Left lung (tissue), 10 donors: ENCODE measurements around the gene ECSIT. TPM values are rescaled to one million over a fixed set of nuclear protein-coding genes. Genes with fewer than 3 reads are reported as not detected.

Experiments
- ATAC-seq: fragments of 200-7000 bp; cut with Tn5 transposase; one replicate; pipeline ENCODE4 v1.9.1; 2020; ENCODE audit warnings: moderate library complexity
- DNase-seq, 4 donors: peaks; one replicate each; pipeline ENCODE4 v3.0.0-alpha.2; 2013 to 2020
- H3K27ac ChIP-seq, 2 donors: fragments of 200-600 bp; sonication (generic) in 1 of 2; one replicate each; pipeline versions ENCODE4 v1.5.0 to v1.8.0; 2020 to 2021
- H3K27me3 ChIP-seq, 2 donors: fragments of 200-600 bp; sonication (generic) in 1 of 2; one replicate each; pipeline versions ENCODE4 v1.5.0 to v1.8.0; 2020 to 2021
- H3K36me3 ChIP-seq, 2 donors: fragments of 200-600 bp; sonication (generic) in 1 of 2; one replicate each; pipeline versions ENCODE4 v1.5.0 to v1.8.0; 2020 to 2021
- H3K4me1 ChIP-seq, 2 donors: fragments of 200-600 bp; one replicate each; pipeline ENCODE4 v1.8.0; 2021
- H3K4me3 ChIP-seq, 2 donors: fragments of 200-600 bp; sonication (generic) in 1 of 2; one replicate each; pipeline versions ENCODE4 v1.5.0 to v1.8.0; 2020 to 2021; ENCODE audit warnings: mild to moderate bottlenecking in 1 of 2
- H3K9me3 ChIP-seq, 2 donors: fragments of 200-600 bp; sonication (generic) in 1 of 2; one replicate each; pipeline versions ENCODE4 v1.5.0 to v1.8.0; 2020 to 2021
- intact Hi-C, 2 donors: fragments of 100-400 bp; cut with DNase I; formaldehyde crosslinking; loops; one replicate each; pipeline versions ENCODE4 v1.11.2 to v1.14.2; 2022
- microRNA-seq, 2 donors: library from miRNA; unstranded; fragments of <30 nt; microRNA quantifications; one replicate each; pipeline ENCODE4, GENCODE V29; 2019
- polyA plus RNA-seq, 6 donors: library from polyadenylated mRNA; unstranded; fragments of 120-200 nt; gene quantifications; one replicate each; pipeline ENCODE4 v1.2.1, GENCODE V29; 2013; ENCODE audit not compliant: insufficient read length in 6 of 6
- total RNA-seq, 2 donors: library from RNA; stranded (reverse); fragmentation: NEBNext Ultra II Directional; extraction: Animal tissue kit (Norgen Biotek cat#: 25700); gene quantifications; one replicate each; pipeline ENCODE4 v1.2.1, GENCODE V29; 2021
- TF ChIP-seq, protein P1 (sequence below), 2 donors: fragments of 200-600 bp; sonication (generic) in 1 of 2; IDR thresholded peaks; one replicate each; pipeline versions ENCODE4 v1.5.0 to v1.8.0; 2021; ENCODE audit warnings: antibody characterized with exemption in 2 of 2
- donor health status: DM: no; HTN: yes; CAD: no.
- donor health status: DM: no; HTN: no; CAD: no.

Gene ECSIT
- total and polyA plus RNA-seq, 8 donors = 32.6 to 44.6 (median 36.6) TPM

DNA sequence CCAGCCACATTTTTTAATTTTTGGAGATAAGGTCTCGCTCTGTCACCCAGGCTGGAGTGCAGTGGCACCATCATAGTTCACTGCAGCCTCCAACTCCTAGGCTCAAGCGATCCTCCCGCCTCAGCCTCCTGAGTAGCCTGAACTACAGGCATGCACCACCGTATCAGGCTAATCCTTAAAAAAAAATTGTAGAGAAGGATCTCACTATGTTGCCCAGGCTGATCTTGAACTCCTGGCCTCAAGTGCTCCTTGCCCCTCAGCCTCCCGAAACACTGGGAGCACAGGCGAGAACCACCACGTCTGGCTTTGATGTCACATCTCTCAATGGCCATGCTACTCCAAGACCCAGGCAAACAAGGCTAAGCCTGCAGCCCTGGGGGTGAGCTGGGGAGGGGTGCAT is 72.3 kb downstream of the ECSIT start:
- ATAC-seq (no peak), DNase-seq (no peak)
- Histone ChIP-seq H3K36me3 (no peaks in the 10 kb centered on the region), H3K27me3 (peaks cover 0 to 43% of the 10 kb centered on the region in 2 donors), H3K4me3 (no peak overlapping the region), H3K9me3 (no peaks in the 10 kb centered on the region), H3K27ac (no peak overlapping the region), H3K4me1 (no peaks in the 10 kb centered on the region)
- TF ChIP-seq, protein P1, sequence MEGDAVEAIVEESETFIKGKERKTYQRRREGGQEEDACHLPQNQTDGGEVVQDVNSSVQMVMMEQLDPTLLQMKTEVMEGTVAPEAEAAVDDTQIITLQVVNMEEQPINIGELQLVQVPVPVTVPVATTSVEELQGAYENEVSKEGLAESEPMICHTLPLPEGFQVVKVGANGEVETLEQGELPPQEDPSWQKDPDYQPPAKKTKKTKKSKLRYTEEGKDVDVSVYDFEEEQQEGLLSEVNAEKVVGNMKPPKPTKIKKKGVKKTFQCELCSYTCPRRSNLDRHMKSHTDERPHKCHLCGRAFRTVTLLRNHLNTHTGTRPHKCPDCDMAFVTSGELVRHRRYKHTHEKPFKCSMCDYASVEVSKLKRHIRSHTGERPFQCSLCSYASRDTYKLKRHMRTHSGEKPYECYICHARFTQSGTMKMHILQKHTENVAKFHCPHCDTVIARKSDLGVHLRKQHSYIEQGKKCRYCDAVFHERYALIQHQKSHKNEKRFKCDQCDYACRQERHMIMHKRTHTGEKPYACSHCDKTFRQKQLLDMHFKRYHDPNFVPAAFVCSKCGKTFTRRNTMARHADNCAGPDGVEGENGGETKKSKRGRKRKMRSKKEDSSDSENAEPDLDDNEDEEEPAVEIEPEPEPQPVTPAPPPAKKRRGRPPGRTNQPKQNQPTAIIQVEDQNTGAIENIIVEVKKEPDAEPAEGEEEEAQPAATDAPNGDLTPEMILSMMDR (IDR thresholded peaks at IDR 0.05) = no peak
- intact Hi-C loops = no loop called here

Small RNA genes within 50 kb of the gene (microRNA-seq; reads per million reads assigned to microRNA genes)
- 0 reads per million in 2 donors for gene MIR7974

Other genes starting within 250 kb of the ECSIT start
- gene TSPAN16, start 233.0 kb downstream of the ECSIT start, total RNA-seq = not detected
- under 1 TPM in 1 of 6 donors, not detected in 5; 0.26 TPM for gene TSPAN16, start 233.0 kb downstream of the ECSIT start, polyA plus RNA-seq
- gene RAB3D, start 189.5 kb downstream of the ECSIT start, total RNA-seq = 10 to 100 TPM; 65.4 to 71.6 TPM
- 10 to 100 TPM; 16.3 to 19.7 (median 18.5) TPM for gene RAB3D, start 189.5 kb downstream of the ECSIT start, polyA plus RNA-seq
- 10 to 100 TPM; 71.4 to 88.0 TPM for gene TMEM205, start 182.9 kb downstream of the ECSIT start, total RNA-seq
- 10 to 100 TPM; 77.0 to 83.4 (median 79.0) TPM for gene TMEM205, start 182.9 kb downstream of the ECSIT start, polyA plus RNA-seq
- gene CCDC159, start 182.6 kb downstream of the ECSIT start, total RNA-seq = 10 to 100 TPM; 29.9 to 32.8 TPM
- 10 to 100 TPM; 38.1 to 56.4 (median 48.3) TPM for gene CCDC159, start 182.6 kb downstream of the ECSIT start, polyA plus RNA-seq
- 10 to 100 TPM; 31.0 to 36.3 TPM for gene PLPPR2, start 173.7 kb downstream of the ECSIT start, total RNA-seq
- gene PLPPR2, start 173.7 kb downstream of the ECSIT start, polyA plus RNA-seq = 10 to 100 TPM; 19.5 to 32.2 (median 23.7) TPM
- gene SWSAP1, start 154.5 kb downstream of the ECSIT start, total RNA-seq = 1 to 10 TPM; 3.1 to 3.2 TPM
- gene SWSAP1, start 154.5 kb downstream of the ECSIT start, polyA plus RNA-seq = 1 to 10 TPM; 1.8 to 3.0 (median 2.7) TPM
- 10 to 100 TPM in 1 of 2 donors, 1 to 10 TPM in 1; 9.6 to 18.0 TPM for gene EPOR, start 144.8 kb downstream of the ECSIT start, total RNA-seq
- gene EPOR, start 144.8 kb downstream of the ECSIT start, polyA plus RNA-seq = 10 to 100 TPM; 23.6 to 32.3 (median 30.3) TPM
- gene RGL3, start 109.8 kb downstream of the ECSIT start, total RNA-seq = 10 to 100 TPM; 35.7 to 68.2 TPM
- 10 to 100 TPM; 32.9 to 62.8 (median 56.6) TPM for gene RGL3, start 109.8 kb downstream of the ECSIT start, polyA plus RNA-seq
- 1 to 10 TPM in 1 of 2 donors, under 1 TPM in 1; 0.55 to 2.1 TPM for gene ODAD3, start 94.0 kb downstream of the ECSIT start, total RNA-seq
- gene ODAD3, start 94.0 kb downstream of the ECSIT start, polyA plus RNA-seq = 1 to 10 TPM in 5 of 6 donors, under 1 TPM in 1; 0.84 to 2.6 (median 1.9) TPM
- gene PRKCSH, start 93.5 kb downstream of the ECSIT start, total RNA-seq = 100 to 1,000 TPM; 286 to 303 TPM
- 100 to 1,000 TPM; 273 to 338 (median 306) TPM for gene PRKCSH, start 93.5 kb downstream of the ECSIT start, polyA plus RNA-seq
- under 1 TPM in 1 of 2 donors, not detected in 1; 0.21 TPM for gene ELAVL3, start 48.1 kb downstream of the ECSIT start, total RNA-seq
- gene ELAVL3, start 48.1 kb downstream of the ECSIT start, polyA plus RNA-seq = under 1 TPM; 0.04 to 0.31 (median 0.15) TPM
- 1 to 10 TPM; 7.7 to 8.4 TPM for gene ZNF653, start 23.3 kb downstream of the ECSIT start, total RNA-seq
- 10 to 100 TPM in 2 of 6 donors, 1 to 10 TPM in 4; 7.3 to 10.1 (median 8.3) TPM for gene ZNF653, start 23.3 kb downstream of the ECSIT start, polyA plus RNA-seq
- 10 to 100 TPM; 33.1 to 37.0 TPM for gene CNN1, start 9.7 kb upstream of the ECSIT start, total RNA-seq
- gene CNN1, start 9.7 kb upstream of the ECSIT start, polyA plus RNA-seq = 10 to 100 TPM in 1 of 6 donors, 1 to 10 TPM in 5; 4.5 to 15.9 (median 7.5) TPM
- gene ELOF1, start 30.1 kb upstream of the ECSIT start, total RNA-seq = 10 to 100 TPM; 50.4 to 53.4 TPM
- gene ELOF1, start 30.1 kb upstream of the ECSIT start, polyA plus RNA-seq = 10 to 100 TPM; 38.0 to 49.4 (median 46.7) TPM
- gene ACP5, start 48.5 kb upstream of the ECSIT start, total RNA-seq = 100 to 1,000 TPM; 242 to 299 TPM
- gene ACP5, start 48.5 kb upstream of the ECSIT start, polyA plus RNA-seq = 1 to 10 TPM; 1.5 to 5.5 (median 3.1) TPM
- gene ZNF627, start 68.3 kb upstream of the ECSIT start, total RNA-seq = 10 to 100 TPM; 10.5 to 12.3 TPM
- gene ZNF627, start 68.3 kb upstream of the ECSIT start, polyA plus RNA-seq = 10 to 100 TPM; 31.9 to 42.4 (median 35.4) TPM
- gene ZNF823, start 209.8 kb upstream of the ECSIT start, total RNA-seq = 1 to 10 TPM; 5.3 to 5.5 TPM
- gene ZNF823, start 209.8 kb upstream of the ECSIT start, polyA plus RNA-seq = 1 to 10 TPM; 8.0 to 9.1 (median 8.7) TPM
- 1 to 10 TPM; 5.6 to 7.4 TPM for gene ZNF441, start 237.9 kb upstream of the ECSIT start, total RNA-seq
- gene ZNF441, start 237.9 kb upstream of the ECSIT start, polyA plus RNA-seq = 10 to 100 TPM in 5 of 6 donors, 1 to 10 TPM in 1; 9.8 to 15.5 (median 12.1) TPM